DOHH2 (cell line): ENCODE measurements around the gene SEC24A.

Experiments used
- H3F3A ChIP-seq: fragments of 200-600 bp; sonication (generic), shearing (Covaris generic); 2 replicates; pipeline ENCODE4 v1.6.0; 2016; ENCODE audit warnings: antibody characterized with exemption, mild to moderate bottlenecking; ENCODE audit not compliant: control insufficient read depth, insufficient read depth
- H3K27ac ChIP-seq: fragments of 200-600 bp; sonication (generic); 2 replicates; pipeline ENCODE4 v1.5.1; 2014; ENCODE audit warnings: low read depth, mild to moderate bottlenecking, low read length, moderate library complexity
- H3K27me3 ChIP-seq: fragments of 200-600 bp; sonication (generic); 2 replicates; pipeline ENCODE4 v1.6.1; 2014; ENCODE audit warnings: mild to moderate bottlenecking, low read length, mixed read lengths; ENCODE audit not compliant: control insufficient read depth
- H3K36me3 ChIP-seq: fragments of 200-600 bp; sonication (generic); 2 replicates; pipeline ENCODE4 v1.6.1; 2014; ENCODE audit warnings: mild to moderate bottlenecking, low read length, moderate library complexity, mixed read lengths; ENCODE audit not compliant: control insufficient read depth
- H3K4me1 ChIP-seq: fragments of 200-600 bp; sonication (generic); 2 replicates; pipeline ENCODE4 v1.6.1; 2014; ENCODE audit warnings: mild to moderate bottlenecking, low read length, mixed read lengths; ENCODE audit not compliant: control insufficient read depth
- H3K4me2 ChIP-seq: fragments of 200-600 bp; sonication (generic); 2 replicates; pipeline ENCODE4 v1.6.0; 2014; ENCODE audit warnings: mild to moderate bottlenecking, low read length, moderate library complexity
- H3K4me3 ChIP-seq: fragments of 200-600 bp; sonication (generic); 2 replicates; pipeline ENCODE4 v1.5.1; 2014; ENCODE audit warnings: mild to moderate bottlenecking, low read length, mixed read lengths
- H3K79me2 ChIP-seq: fragments of 200-600 bp; sonication (generic); 2 replicates; pipeline ENCODE4 v1.6.1; 2014; ENCODE audit warnings: mild to moderate bottlenecking, low read length, mixed read lengths; ENCODE audit not compliant: control insufficient read depth
- H3K9me2 ChIP-seq: fragments of 200-600 bp; sonication (generic); replicated peaks from 2 replicates; pipeline ENCODE4 v1.6.1; 2014; ENCODE audit warnings: mild to moderate bottlenecking, low read length, mixed read lengths; ENCODE audit not compliant: control insufficient read depth
- H3K9me3 ChIP-seq: fragments of 200-600 bp; sonication (generic); 2 replicates; pipeline ENCODE4 v1.6.1; 2014; ENCODE audit warnings: antibody characterized with exemption, low read length, mixed read lengths; ENCODE audit not compliant: control insufficient read depth, insufficient read depth
- H4K20me1 ChIP-seq: fragments of 200-600 bp; sonication (generic); 2 replicates; pipeline ENCODE4 v1.6.0; 2014; ENCODE audit warnings: low read depth, mild to moderate bottlenecking, antibody characterized with exemption, low read length, moderate library complexity; ENCODE audit not compliant: control insufficient read depth, insufficient read depth
- EZH2phosphoT487 ChIP-seq: fragments of 200-600 bp; sonication (generic); IDR thresholded peaks from 2 replicates; pipeline ENCODE4 v1.6.1; 2017; ENCODE audit warnings: borderline replicate concordance, mild to moderate bottlenecking, antibody characterized with exemption, low read length, moderate library complexity, mixed read lengths
- TF ChIP-seq, protein P1 (sequence below): fragments of 200-600 bp; sonication (generic); IDR thresholded peaks from one replicate; pipeline ENCODE4 v1.5.1; 2014; ENCODE audit warnings: antibody characterized with exemption, mild to moderate bottlenecking, low read depth, low read length; ENCODE audit not compliant: poor library complexity, severe bottlenecking

Gene SEC24A

DNA sequence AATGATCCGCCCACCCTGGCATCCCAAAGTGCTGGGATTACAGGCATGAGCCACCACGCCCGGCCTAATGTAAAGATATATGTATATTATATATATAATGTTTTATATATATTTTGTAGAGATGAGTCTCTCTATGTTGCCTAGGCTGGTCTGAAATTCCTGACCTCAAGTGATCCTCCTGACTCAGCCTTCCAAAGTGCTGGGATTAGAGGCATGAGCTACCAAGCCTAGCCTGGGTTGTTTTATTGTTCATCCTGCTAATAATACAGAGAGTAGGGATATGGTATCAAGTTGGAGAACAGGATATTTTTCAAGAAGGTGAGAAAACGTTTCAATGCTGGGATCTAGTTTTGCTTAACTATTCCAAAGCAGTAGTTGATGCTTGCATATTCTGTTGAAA, 2.9 kb downstream of the SEC24A start:
- H3K79me2 ChIP-seq = peaks cover 75% of the 10 kb centered on the region
- no peak overlapping the region for H3K27ac ChIP-seq
- no peak for TF ChIP-seq EZH2phosphoT487
- TF ChIP-seq, protein P1, sequence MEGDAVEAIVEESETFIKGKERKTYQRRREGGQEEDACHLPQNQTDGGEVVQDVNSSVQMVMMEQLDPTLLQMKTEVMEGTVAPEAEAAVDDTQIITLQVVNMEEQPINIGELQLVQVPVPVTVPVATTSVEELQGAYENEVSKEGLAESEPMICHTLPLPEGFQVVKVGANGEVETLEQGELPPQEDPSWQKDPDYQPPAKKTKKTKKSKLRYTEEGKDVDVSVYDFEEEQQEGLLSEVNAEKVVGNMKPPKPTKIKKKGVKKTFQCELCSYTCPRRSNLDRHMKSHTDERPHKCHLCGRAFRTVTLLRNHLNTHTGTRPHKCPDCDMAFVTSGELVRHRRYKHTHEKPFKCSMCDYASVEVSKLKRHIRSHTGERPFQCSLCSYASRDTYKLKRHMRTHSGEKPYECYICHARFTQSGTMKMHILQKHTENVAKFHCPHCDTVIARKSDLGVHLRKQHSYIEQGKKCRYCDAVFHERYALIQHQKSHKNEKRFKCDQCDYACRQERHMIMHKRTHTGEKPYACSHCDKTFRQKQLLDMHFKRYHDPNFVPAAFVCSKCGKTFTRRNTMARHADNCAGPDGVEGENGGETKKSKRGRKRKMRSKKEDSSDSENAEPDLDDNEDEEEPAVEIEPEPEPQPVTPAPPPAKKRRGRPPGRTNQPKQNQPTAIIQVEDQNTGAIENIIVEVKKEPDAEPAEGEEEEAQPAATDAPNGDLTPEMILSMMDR = no peak

GRCh38 chr5:134656690-134657089, 8.1 kb downstream of the SEC24A start:
- no peaks in the 10 kb centered on the region for H3K9me3 ChIP-seq
- no peaks in the 10 kb centered on the region for H3K9me2 ChIP-seq
- no peaks in the 10 kb centered on the region for H4K20me1 ChIP-seq
- H3K4me1 ChIP-seq = 0 out of 2 replicates have a peak, but pooled peaks cover 2% of the 10 kb centered on the region
- H3K79me2 ChIP-seq = peaks cover 93% of the 10 kb centered on the region
- H3K27me3 ChIP-seq = no peaks in the 10 kb centered on the region
- peaks cover 6% of the 10 kb centered on the region for H3K36me3 ChIP-seq
- no peaks in the 10 kb centered on the region for H3F3A ChIP-seq
- H3K4me2 ChIP-seq = no peak overlapping the region
- H3K4me3 ChIP-seq = no peak overlapping the region
- H3K27ac ChIP-seq = no peak overlapping the region
- no peak for TF ChIP-seq EZH2phosphoT487
- TF ChIP-seq, protein P1 = no peak

More for the DNA sequence above, 2.9 kb downstream of the SEC24A start:
- Histone ChIP-seq H3K27me3 (no peaks in the 10 kb centered on the region), H3K9me2 (no peaks in the 10 kb centered on the region), H4K20me1 (no peaks in the 10 kb centered on the region), H3K4me3 (no peak overlapping the region), H3K9me3 (no peaks in the 10 kb centered on the region), H3K36me3 (peaks cover 7% of the 10 kb centered on the region), H3K4me2 (no peak overlapping the region), H3K4me1 (peaks cover 18% of the 10 kb centered on the region), H3F3A (peaks cover 9% of the 10 kb centered on the region)

DNA sequence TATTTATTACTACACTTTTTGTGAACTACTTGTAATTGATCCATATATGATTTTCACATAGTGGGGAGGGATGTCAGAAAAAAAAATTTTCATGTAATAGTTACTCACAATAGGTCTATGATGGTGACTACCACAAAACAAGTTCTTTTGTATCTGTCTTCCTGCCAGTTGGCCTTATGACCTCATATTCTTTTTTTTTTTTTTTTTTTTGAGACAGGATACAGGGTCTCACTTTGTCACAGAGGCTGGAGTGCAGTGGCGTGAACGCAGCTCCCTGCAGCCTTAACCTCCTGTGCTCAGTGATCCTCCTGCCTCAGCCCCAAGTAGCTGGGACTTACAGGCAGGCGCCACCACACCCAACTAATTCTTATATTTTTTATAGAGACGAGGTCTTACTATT, 10.9 kb downstream of the SEC24A start:
- peaks cover 87% of the 10 kb centered on the region for H3K79me2 ChIP-seq
- 0 out of 2 replicates have a peak, but pooled peaks cover 2% of the 10 kb centered on the region for H3K4me1 ChIP-seq
- H3F3A ChIP-seq = no peaks in the 10 kb centered on the region
- no peaks in the 10 kb centered on the region for H3K9me2 ChIP-seq
- no peaks in the 10 kb centered on the region for H3K9me3 ChIP-seq
- no peak overlapping the region for H3K27ac ChIP-seq
- H3K4me3 ChIP-seq = no peak overlapping the region
- H3K36me3 ChIP-seq = peaks cover 15% of the 10 kb centered on the region
- no peaks in the 10 kb centered on the region for H4K20me1 ChIP-seq
- no peak overlapping the region for H3K4me2 ChIP-seq
- no peaks in the 10 kb centered on the region for H3K27me3 ChIP-seq
- TF ChIP-seq, protein P1 = no peak
- TF ChIP-seq EZH2phosphoT487 = no peak
